ENCODE data around the gene COPS9. TPM values are rescaled to one million over a fixed set of nuclear protein-coding genes. Genes with fewer than 3 reads are reported as not detected.

The COPS9 gene
- total and polyA plus RNA-seq, 12 donors: 63.7 to 469 (median 152) TPM

- Histone ChIP-seq H3K27me3 (peaks cover 4% of the 10 kb centered on the region), H3K36me3 (replicated peaks in 1 of 2) (no peaks in the 10 kb centered on the region), H3K9me3 (replicated peaks in 1 of 3) (no peaks in the 10 kb centered on the region), H3K4me3 (no peak overlapping the region), H3K4me1 (replicated peaks in 1 of 2) (peaks cover 6 to 7% of the 10 kb centered on the region in 2 donors), H3K27ac (no peak overlapping the region)
- 56 to 79% (median 66%) methylated on average over 8 to 14 of the region's 14 CpGs for WGBS, 4 donors
- no peak for DNase-seq
- no peak for TF ChIP-seq POLR2A (IDR thresholded peaks at IDR 0.05)
- no peak for TF ChIP-seq CTCF (IDR thresholded peaks at IDR 0.05)
- intact Hi-C loops (cut with DNase I): loop anchor here in 1 of 2 donors (5.0 kb wide), 1 partner anchor 78 kb away; no protein-coding TSS in a partner anchor
These were observed 3.7 kb upstream of the COPS9 start for GRCh38 chr2:240139666-240140393.

- Histone ChIP-seq H3K9me3 (replicated peaks in 1 of 3) (no peaks in the 10 kb centered on the region), H3K4me3 (no peak overlapping the region), H3K4me1 (replicated peaks in 1 of 2) (peaks cover 6 to 11% of the 10 kb centered on the region in 2 donors), H3K27ac (no peak overlapping the region), H3K27me3 (peaks cover 4% of the 10 kb centered on the region), H3K36me3 (replicated peaks in 1 of 2) (no peaks in the 10 kb centered on the region)
- intact Hi-C loops (cut with DNase I): no loop called here
- DNase-seq: peak in 2 of 7 donors; percentile 12 to 42
- 86 to 91% (median 88%) methylated on average over 11 to 15 of the region's 15 CpGs for WGBS, 4 donors
- TF ChIP-seq POLR2A (IDR thresholded peaks at IDR 0.05) (no peak), CTCF (IDR thresholded peaks at IDR 0.05) (no peak)
These were observed 2.9 kb upstream of the COPS9 start for GRCh38 chr2:240139011-240139441.

- Histone ChIP-seq H3K27me3 (peaks cover 4% of the 10 kb centered on the region), H3K4me3 (no peak overlapping the region), H3K4me1 (replicated peaks in 1 of 2) (peaks cover 6 to 11% of the 10 kb centered on the region in 2 donors), H3K27ac (no peak overlapping the region), H3K36me3 (replicated peaks in 1 of 2) (peaks cover 0 to 4% of the 10 kb centered on the region in 2 donors), H3K9me3 (replicated peaks in 1 of 3) (no peaks in the 10 kb centered on the region)
- intact Hi-C loops (cut with DNase I): no loop called here
- WGBS, 4 donors: 76 to 78% (median 77%) methylated on average over 5 to 9 of the region's 9 CpGs
- TF ChIP-seq POLR2A (IDR thresholded peaks at IDR 0.05): no peak
- no peak for TF ChIP-seq CTCF (IDR thresholded peaks at IDR 0.05)
- peak in 2 of 7 donors; percentile 9 to 39 for DNase-seq
These were observed 2.3 kb upstream of the COPS9 start for GRCh38 chr2:240138254-240138984.

- TF ChIP-seq POLR2A (IDR thresholded peaks at IDR 0.05) (no peak), CTCF (IDR thresholded peaks at IDR 0.05) (no peak)
- intact Hi-C loops (cut with DNase I): no loop called here
- peak in 1 of 7 donors; percentile 49 for DNase-seq
- Histone ChIP-seq H3K27me3 (peaks cover under 1% of the 10 kb centered on the region), H3K36me3 (replicated peaks in 1 of 2) (peaks cover 0 to 11% of the 10 kb centered on the region in 2 donors), H3K27ac (no peak overlapping the region), H3K9me3 (replicated peaks in 1 of 3) (no peaks in the 10 kb centered on the region), H3K4me1 (replicated peaks in 1 of 2) (peaks cover 6 to 11% of the 10 kb centered on the region in 2 donors), H3K4me3 (no peak overlapping the region)
- WGBS, 4 donors: 84 to 89% (median 87%) methylated on average over 17 to 19 of the region's 19 CpGs
These were observed 1.6 kb upstream of the COPS9 start for GRCh38 chr2:240137596-240138253.
